AG09319 (cell line): ENCODE measurements around the gene FGA.
"Not testable (repeated sequence)": the region's sequence is repeated elsewhere in the genome, so short reads cannot be mapped to it uniquely, and the experiment has no call there.

Experiments
- DNase-seq: peaks from one replicate; pipeline ENCODE4 v3.0.0-alpha.2; 2010; ENCODE audit warnings: low read depth; ENCODE audit errors: extremely low read depth
- TF ChIP-seq, protein P1 (sequence below): IDR thresholded peaks from 2 replicates; pipeline ENCODE4 v1.5.1; 2011; ENCODE audit warnings: low read depth, mild to moderate bottlenecking, inconsistent platforms, low read length, moderate library complexity

The FGA gene

DNA sequence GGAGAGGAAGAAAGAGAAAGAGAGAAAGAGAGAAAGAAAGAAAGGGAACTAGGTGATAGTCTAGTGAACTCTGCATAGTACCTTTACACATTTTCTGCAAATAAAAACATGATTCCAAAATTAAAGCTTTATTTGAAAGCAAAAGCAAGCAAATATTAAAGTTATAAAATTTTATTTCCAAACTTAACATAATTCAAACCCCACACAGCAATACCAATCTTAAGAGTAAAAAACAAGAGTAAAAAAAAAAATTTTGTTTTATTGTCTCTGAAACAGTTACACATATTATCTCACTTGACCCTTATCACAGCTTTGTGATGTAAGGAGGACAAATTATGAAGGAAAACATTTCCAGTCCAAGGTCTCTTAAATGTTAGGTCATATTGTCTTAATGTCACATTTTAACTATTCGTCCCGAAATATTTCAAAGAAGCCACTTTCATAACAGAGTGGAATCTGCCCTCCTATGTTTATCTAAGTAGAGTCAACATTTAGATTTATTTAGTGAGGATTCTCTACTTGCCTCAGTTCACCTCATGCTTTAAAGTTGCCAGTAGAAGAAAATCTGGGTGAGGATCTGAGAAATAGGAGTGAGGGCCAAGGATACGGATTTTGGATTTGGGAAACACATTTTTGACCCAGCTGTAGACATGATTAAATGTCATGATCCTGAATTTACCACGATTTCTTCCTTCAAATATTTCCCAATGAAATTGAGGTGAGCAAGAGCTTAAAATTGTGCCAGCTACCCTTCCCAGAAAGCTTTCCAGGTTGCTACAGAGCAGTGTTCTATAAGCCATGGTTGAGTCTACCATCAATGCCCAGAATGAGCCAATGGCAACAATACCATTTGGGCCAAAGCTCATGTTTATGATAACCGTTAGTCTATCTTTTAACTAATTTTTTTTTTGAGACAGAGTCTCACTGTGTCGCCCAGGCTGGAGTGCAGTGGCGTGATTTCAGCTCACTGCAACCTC, 7.5 kb upstream of the FGA start:
- TF ChIP-seq, protein P1, sequence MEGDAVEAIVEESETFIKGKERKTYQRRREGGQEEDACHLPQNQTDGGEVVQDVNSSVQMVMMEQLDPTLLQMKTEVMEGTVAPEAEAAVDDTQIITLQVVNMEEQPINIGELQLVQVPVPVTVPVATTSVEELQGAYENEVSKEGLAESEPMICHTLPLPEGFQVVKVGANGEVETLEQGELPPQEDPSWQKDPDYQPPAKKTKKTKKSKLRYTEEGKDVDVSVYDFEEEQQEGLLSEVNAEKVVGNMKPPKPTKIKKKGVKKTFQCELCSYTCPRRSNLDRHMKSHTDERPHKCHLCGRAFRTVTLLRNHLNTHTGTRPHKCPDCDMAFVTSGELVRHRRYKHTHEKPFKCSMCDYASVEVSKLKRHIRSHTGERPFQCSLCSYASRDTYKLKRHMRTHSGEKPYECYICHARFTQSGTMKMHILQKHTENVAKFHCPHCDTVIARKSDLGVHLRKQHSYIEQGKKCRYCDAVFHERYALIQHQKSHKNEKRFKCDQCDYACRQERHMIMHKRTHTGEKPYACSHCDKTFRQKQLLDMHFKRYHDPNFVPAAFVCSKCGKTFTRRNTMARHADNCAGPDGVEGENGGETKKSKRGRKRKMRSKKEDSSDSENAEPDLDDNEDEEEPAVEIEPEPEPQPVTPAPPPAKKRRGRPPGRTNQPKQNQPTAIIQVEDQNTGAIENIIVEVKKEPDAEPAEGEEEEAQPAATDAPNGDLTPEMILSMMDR: no peak
- no peak for DNase-seq

DNA sequence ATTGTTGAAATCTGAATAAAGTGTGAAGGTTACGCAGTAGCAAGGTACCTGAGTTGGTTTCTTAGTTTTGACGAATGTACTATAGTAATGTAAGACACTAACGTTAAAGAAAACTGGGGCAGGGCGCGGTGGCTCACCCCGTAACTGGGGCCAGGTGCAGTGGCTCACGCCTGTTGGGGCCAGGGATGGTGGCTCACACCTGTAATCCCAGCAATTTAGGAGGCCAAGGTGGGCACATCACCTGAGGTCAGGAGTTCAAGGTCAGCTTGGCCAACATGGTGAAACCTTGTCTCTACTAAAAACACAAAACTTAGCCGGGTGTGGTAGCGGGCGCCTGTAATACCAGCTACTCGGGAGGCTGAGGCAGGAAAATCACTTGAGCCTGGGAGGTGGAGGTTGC, 6.7 kb upstream of the FGA start:
- not testable (repeated sequence) for DNase-seq

DNA sequence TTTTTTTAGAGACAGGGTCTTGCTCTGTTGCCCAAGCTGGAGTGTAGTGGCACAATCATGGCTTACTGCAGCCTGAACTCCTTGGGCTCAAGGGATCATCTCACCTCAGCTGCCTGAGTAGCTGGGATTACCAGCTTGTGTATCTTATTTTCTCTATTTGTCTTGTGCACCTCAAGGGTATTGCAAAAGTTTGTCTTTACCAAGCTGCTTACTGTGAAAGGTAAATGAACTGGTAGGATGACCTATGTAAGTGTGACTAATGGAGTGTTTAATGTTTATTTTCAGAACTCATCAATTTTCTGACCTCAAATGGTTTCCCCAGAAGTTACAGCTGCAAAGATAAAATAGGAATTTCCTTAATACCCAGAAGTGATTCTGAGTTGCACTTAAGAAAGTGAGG, 5.3 kb upstream of the FGA start:
- DNase-seq: no peak
- TF ChIP-seq, protein P1: no peak

DNA sequence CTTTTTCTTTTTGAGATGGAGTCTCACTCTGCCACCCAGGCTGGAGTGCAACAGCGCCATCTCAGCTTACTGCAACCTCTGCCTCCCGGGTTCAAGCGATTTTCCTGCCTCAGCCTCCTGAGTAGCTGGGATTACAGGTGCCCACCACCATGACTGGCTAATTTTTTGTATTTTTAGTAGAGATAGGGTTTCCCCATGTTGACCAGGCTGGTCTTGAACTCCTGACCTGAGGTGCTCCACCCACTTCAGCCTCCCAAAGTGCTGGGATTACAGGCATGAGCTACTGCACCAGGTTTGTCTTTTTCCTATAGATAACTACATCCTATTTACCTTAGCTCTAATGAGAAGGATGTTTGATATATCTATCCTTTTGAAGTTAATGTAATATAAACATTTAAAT, 3.8 kb upstream of the FGA start:
- DNase-seq: not testable (repeated sequence)

DNA sequence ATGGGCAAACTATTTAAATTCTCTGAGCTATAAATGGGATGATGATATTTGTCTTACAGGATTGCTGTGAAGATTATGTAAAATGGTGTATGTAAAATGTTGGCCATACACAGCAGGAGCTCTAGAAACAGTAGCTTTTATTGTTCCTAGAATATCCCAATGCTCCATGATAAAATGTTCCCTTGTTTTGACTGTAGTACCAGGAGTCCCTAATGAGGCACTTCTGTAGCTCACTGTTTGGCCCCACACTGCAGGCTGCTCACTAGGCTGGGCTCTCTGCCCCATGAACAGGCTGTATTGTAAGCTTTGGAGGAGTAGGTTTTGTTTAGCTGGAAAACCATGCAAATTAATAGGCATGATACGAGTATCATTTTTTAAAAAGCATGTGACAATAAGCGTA, 3.3 kb upstream of the FGA start:
- DNase-seq: no peak
- TF ChIP-seq, protein P1: no peak

DNA sequence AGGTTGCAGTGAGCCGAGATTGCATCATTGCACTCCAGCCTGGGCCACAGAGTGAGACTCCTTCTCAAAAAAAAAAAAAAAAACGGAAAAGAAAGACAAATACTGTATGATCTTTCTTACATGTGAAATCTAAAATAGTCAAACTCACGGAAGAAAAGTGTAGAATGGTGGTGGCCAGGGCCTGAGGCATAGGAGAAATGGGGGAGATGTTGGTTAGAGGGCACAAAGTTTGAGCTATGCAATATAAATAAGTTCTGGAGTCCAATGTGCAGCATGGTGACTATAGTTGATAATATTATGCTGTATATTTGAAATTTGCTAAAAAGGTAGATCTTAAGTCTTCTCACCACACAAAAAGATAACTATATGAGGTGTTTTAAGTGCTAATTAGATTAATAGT, 1.3 kb upstream of the FGA start:
- TF ChIP-seq, protein P1: no peak

DNA sequence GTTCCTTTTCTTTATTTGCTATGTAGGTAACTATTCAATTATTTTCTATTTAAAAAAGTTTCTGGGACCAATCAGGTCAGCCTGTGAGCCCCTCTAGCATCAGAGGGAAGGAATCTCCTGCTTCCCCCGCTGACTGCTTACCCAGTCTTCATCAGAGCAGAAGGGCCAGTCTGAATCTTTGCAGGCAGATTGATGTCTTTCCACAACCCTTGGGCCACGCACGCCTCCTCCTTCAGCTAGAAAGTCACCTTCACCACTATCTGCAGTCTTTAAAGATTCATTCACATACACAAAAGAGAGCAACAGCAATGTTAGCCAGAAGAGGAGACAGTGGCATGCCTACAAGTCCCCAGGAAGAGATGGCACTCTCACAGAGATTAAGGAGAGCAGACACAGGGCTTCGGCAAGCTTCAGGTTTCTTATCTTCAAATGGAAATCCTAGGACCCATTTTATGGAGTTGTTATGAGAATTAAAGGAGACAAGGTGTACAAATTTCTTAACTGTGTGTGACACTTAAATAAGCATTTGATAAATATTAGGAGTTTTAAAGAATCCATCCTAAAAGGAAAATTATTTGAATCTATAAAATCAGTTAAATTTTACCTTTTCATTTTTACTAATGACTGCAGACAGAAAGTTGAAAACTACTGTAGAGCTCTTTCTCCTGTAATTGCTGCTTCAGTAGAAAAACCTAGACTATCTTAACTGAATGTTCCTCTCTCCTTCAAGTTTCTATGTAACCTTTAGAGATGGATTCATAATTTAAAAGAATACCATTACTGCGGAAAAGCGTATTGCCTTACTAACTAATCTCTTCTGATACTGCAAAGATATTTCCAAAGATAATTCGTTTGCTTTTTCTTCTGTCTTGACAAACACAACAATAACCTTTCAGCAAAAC, 995 bp downstream of the FGA start:
- no peak for DNase-seq
- TF ChIP-seq, protein P1: no peak

More for the DNA sequence above, 1.3 kb upstream of the FGA start:
- DNase-seq: no peak

DNA sequence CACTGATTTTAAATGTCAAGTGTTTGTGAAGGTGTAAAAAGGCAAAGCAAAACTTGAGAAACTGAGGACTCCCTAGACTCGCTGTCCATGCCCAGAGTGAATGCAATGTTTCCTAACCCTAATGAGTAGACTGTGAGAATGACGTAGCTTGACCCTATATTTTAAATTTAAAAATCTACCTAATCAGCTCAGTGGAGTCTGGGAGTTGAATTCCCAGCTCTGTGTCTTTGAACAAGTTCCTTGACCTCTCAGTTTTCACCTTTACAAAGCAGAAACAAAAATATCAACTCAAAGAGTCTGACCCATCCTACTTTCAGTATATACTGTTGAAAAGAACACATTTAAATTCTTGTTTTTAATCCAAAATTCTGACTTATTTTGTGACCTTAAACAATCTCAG, 2.3 kb downstream of the FGA start:
- no peak for DNase-seq
- TF ChIP-seq, protein P1: no peak
